Stimulated activated CD8-positive, alpha-beta memory T cell treated with anti-CD3 and anti-CD28 coated beads, Interleukin-15, amount 100 ng/mL, for 48 hours (primary cell): Measurements from ENCODE around the gene CPEB2.
"Not testable (repeated sequence)": the region's sequence is repeated elsewhere in the genome, so short reads cannot be mapped to it uniquely, and the experiment has no call there.

Experiments
- DNase-seq, 2 donors: peaks; one replicate each; pipeline ENCODE4 v3.0.0-alpha.2; 2020; ENCODE audit warnings: low read depth in 2 of 2

Gene CPEB2

GRCh38 chr4:15043922-15044321, 41.6 kb downstream of the CPEB2 start:
- DNase-seq: no peak

- DNase-seq: no peak
Observed at GRCh38 chr4:15054541-15054940, 52.3 kb downstream of the CPEB2 start.

GRCh38 chr4:15060213-15060612, 57.9 kb downstream of the CPEB2 start:
- DNase-seq: no peak

GRCh38 chr4:15063341-15063740, 61.1 kb downstream of the CPEB2 start:
- DNase-seq: no peak

- no peak for DNase-seq
Observed at GRCh38 chr4:15065516-15065915, 63.2 kb downstream of the CPEB2 start.

- DNase-seq: no peak
Observed at GRCh38 chr4:15066140-15066539, 63.9 kb downstream of the CPEB2 start.

GRCh38 chr4:15068298-15068697, 66.0 kb downstream of the CPEB2 start:
- no peak for DNase-seq

GRCh38 chr4:15075875-15076274, 73.6 kb downstream of the CPEB2 start:
- no peak for DNase-seq

GRCh38 chr4:15077969-15078368, 75.7 kb downstream of the CPEB2 start:
- DNase-seq: no peak

GRCh38 chr4:15078682-15079642, 76.7 kb downstream of the CPEB2 start:
- DNase-seq: no peak

- no peak for DNase-seq
Observed at GRCh38 chr4:15084780-15085179, 82.5 kb downstream of the CPEB2 start.

GRCh38 chr4:15085762-15086161, 83.5 kb downstream of the CPEB2 start:
- DNase-seq: not testable (repeated sequence)

- DNase-seq: not testable (repeated sequence)
Observed at GRCh38 chr4:15086259-15086658, 84.0 kb downstream of the CPEB2 start.

- no peak for DNase-seq
Observed at GRCh38 chr4:15088394-15089035, 86.2 kb downstream of the CPEB2 start.

- DNase-seq: no peak
Observed at GRCh38 chr4:15089979-15090378, 87.7 kb downstream of the CPEB2 start.

- no peak for DNase-seq
Observed at GRCh38 chr4:15100380-15100779, 98.1 kb downstream of the CPEB2 start.

GRCh38 chr4:15100994-15101695, 98.9 kb downstream of the CPEB2 start:
- DNase-seq: no peak

GRCh38 chr4:15104825-15105224, 102.5 kb downstream of the CPEB2 start:
- DNase-seq: no peak

GRCh38 chr4:15106399-15106798, 104.1 kb downstream of the CPEB2 start:
- no peak for DNase-seq

GRCh38 chr4:15109600-15109999, 107.3 kb downstream of the CPEB2 start:
- DNase-seq: no peak

GRCh38 chr4:15110120-15110571, 107.9 kb downstream of the CPEB2 start:
- no peak for DNase-seq

- no peak for DNase-seq
Observed at GRCh38 chr4:15116509-15117079, 114.3 kb downstream of the CPEB2 start.
